ENCODE measurements around the gene RTF1.
A peak's percentile ranks its signal among the peaks of the same experiment; 100 is the strongest.
"Not testable (repeated sequence)": the region's sequence is repeated elsewhere in the genome, so short reads cannot be mapped to it uniquely, and the experiment has no call there.

Gene RTF1

GRCh38 chr15:41438206-41438605, 21.3 kb downstream of the RTF1 start:
- DNase-seq = no peak

- DNase-seq = not testable (repeated sequence)
These were observed 21.9 kb downstream of the RTF1 start for GRCh38 chr15:41438745-41439144.

- DNase-seq = no peak
These were observed 26.4 kb downstream of the RTF1 start for GRCh38 chr15:41443275-41443674.

- no peak for DNase-seq
These were observed 28.5 kb downstream of the RTF1 start for GRCh38 chr15:41445399-41445798.

- no peak for DNase-seq
These were observed 45.3 kb downstream of the RTF1 start for GRCh38 chr15:41462084-41462795.

- no peak for DNase-seq
These were observed 48.1 kb downstream of the RTF1 start for GRCh38 chr15:41464889-41465580.

- DNase-seq = no peak
These were observed 49.0 kb downstream of the RTF1 start for GRCh38 chr15:41465822-41466421.

GRCh38 chr15:41466711-41467110, 49.8 kb downstream of the RTF1 start:
- no peak for DNase-seq

- DNase-seq = not testable (repeated sequence)
These were observed 52.7 kb downstream of the RTF1 start for GRCh38 chr15:41469644-41470043.

- no peak for DNase-seq
These were observed 56.5 kb downstream of the RTF1 start for GRCh38 chr15:41473418-41473817.

GRCh38 chr15:41474436-41474835, 57.5 kb downstream of the RTF1 start:
- no peak for DNase-seq

- DNase-seq = no peak
These were observed 58.0 kb downstream of the RTF1 start for GRCh38 chr15:41474941-41475340.

- no peak for DNase-seq
These were observed 59.6 kb downstream of the RTF1 start for GRCh38 chr15:41476416-41477048.

- no peak for DNase-seq
These were observed 63.7 kb downstream of the RTF1 start for GRCh38 chr15:41480396-41481140.

GRCh38 chr15:41482110-41482877, 65.4 kb downstream of the RTF1 start:
- DNase-seq = no peak

GRCh38 chr15:41483115-41483514, 66.2 kb downstream of the RTF1 start:
- DNase-seq = peak; percentile 22

GRCh38 chr15:41483519-41483918, 66.6 kb downstream of the RTF1 start:
- no peak for DNase-seq

- DNase-seq = no peak
These were observed 68.2 kb downstream of the RTF1 start for GRCh38 chr15:41484937-41485625.

GRCh38 chr15:41486286-41486685, 69.4 kb downstream of the RTF1 start:
- no peak for DNase-seq

GRCh38 chr15:41487381-41487780, 70.5 kb downstream of the RTF1 start:
- DNase-seq = no peak

GRCh38 chr15:41487802-41488201, 70.9 kb downstream of the RTF1 start:
- no peak for DNase-seq

Measured in T-helper 9 cell (primary cell).